H4 (cell line): ENCODE measurements around the gene ENTPD1. TPM values are rescaled to one million over a fixed set of nuclear protein-coding genes. Genes with fewer than 3 reads are reported as not detected.

Source experiments
- total RNA-seq: library from RNA; depleted of rRNA; stranded (reverse); fragments of >200 nt; shearing (Covaris generic); gene quantifications from 2 replicates; pipeline ENCODE4 v1.2.3, GENCODE V29; 2014; rRNA removed

Gene ENTPD1
- total RNA-seq, 1 experiment from 2014 or later, result 0.12 TPM

Other genes starting within 250 kb of the ENTPD1 start
- 1.4 and 4.0 TPM in 2 replicates for gene SORBS1, start 194.8 kb upstream of the ENTPD1 start, total RNA-seq
- gene ALDH18A1, start 99.5 kb upstream of the ENTPD1 start, total RNA-seq, result 78.3 and 80.4 TPM in 2 replicates
- 46.9 and 57.8 TPM in 2 replicates for gene TCTN3, start 62.2 kb upstream of the ENTPD1 start, total RNA-seq
- 3.0 TPM in 1 of 2 replicates, not detected in the other for gene CC2D2B, start 151.8 kb downstream of the ENTPD1 start, total RNA-seq